Common myeloid progenitor, CD34-positive (primary cell): Measurements from ENCODE around the gene GLI3.

Experiments used
- CTCF ChIA-PET: fragments of 350-600 bp; sonication (Branson Sonifier 250); formaldehyde crosslinking; loops from one replicate; lab custom pipeline; 2021; ENCODE audit warnings: antibody characterized with exemption; lab: Charles Lee
- POLR2A ChIA-PET: fragments of 350-600 bp; sonication (Branson Sonifier 250); formaldehyde crosslinking; loops from one replicate; lab custom pipeline; 2021; ENCODE audit warnings: antibody characterized with exemption; lab: Charles Lee
- DNase-seq, 3 donors: peaks; one replicate each; pipeline versions ENCODE4 v3.0.0 to v3.0.0-alpha.2; 2013
- H3K27ac ChIP-seq, 2 experiments: 1 replicate in 1 of 2; 2 replicates in 1 of 2; pipeline ENCODE4 v1.7.0; 2013; ENCODE audit warnings: inconsistent platforms in 2 of 2, low read length in 2 of 2, mild to moderate bottlenecking in 2 of 2, low read depth in 1 of 2, moderate library complexity in 1 of 2; ENCODE audit not compliant: severe bottlenecking in 2 of 2, insufficient read depth in 1 of 2, poor library complexity in 1 of 2
- H3K27me3 ChIP-seq, 5 experiments: replicated peaks in 2 of 5; 1 replicate in 3 of 5; 2 replicates in 2 of 5; pipeline versions ENCODE4 v1.6.1 to v1.7.0; 2013; ENCODE audit warnings: low read length in 4 of 5, mild to moderate bottlenecking in 2 of 5, moderate library complexity in 2 of 5, inconsistent platforms in 1 of 5; ENCODE audit not compliant: insufficient read depth in 5 of 5, control insufficient read depth in 4 of 5
- H3K36me3 ChIP-seq, 4 experiments: 1 replicate in 2 of 4; 2 replicates in 2 of 4; pipeline versions ENCODE4 v1.6.1 to v1.7.0; 2013; ENCODE audit warnings: low read length in 3 of 4, control low read depth in 1 of 4, mild to moderate bottlenecking in 1 of 4; ENCODE audit not compliant: control insufficient read depth in 4 of 4, insufficient read depth in 4 of 4
- H3K4me1 ChIP-seq, 4 experiments: 1 replicate in 3 of 4; 2 replicates in 1 of 4; pipeline versions ENCODE4 v1.6.1 to v1.7.1; 2013; ENCODE audit warnings: low read length in 3 of 4, mild to moderate bottlenecking in 3 of 4, control low read depth in 1 of 4, inconsistent platforms in 1 of 4, moderate library complexity in 1 of 4; ENCODE audit not compliant: control insufficient read depth in 4 of 4, insufficient read depth in 4 of 4; ENCODE audit errors: control extremely low read depth in 1 of 4
- H3K4me3 ChIP-seq, 7 experiments: 1 replicate in 4 of 7; 2 replicates in 3 of 7; pipeline versions ENCODE4 v1.5.1 to v1.7.0; 2013; ENCODE audit warnings: mild to moderate bottlenecking in 7 of 7, low read length in 6 of 7, moderate library complexity in 6 of 7, inconsistent platforms in 2 of 7, low read depth in 2 of 7, control low read depth in 1 of 7; ENCODE audit not compliant: insufficient read depth in 4 of 7, control insufficient read depth in 1 of 7; ENCODE audit errors: extremely low read depth in 1 of 7
- H3K9me3 ChIP-seq, 5 experiments: 1 replicate in 4 of 5; 2 replicates in 1 of 5; pipeline versions ENCODE4 v1.6.1 to v1.7.1; 2013; ENCODE audit warnings: low read length in 4 of 5, mild to moderate bottlenecking in 2 of 5, inconsistent platforms in 1 of 5, low read depth in 1 of 5, moderate library complexity in 1 of 5; ENCODE audit not compliant: control insufficient read depth in 4 of 5, insufficient read depth in 2 of 5; ENCODE audit errors: control extremely low read depth in 1 of 5
- WGBS: methylation state at CpG from one replicate; pipeline ENCODE4 v1.1.5; 2013; ENCODE audit not compliant: insufficient coverage; 5-methylcytosine and 5-hydroxymethylcytosine counted together

Gene GLI3

DNA sequence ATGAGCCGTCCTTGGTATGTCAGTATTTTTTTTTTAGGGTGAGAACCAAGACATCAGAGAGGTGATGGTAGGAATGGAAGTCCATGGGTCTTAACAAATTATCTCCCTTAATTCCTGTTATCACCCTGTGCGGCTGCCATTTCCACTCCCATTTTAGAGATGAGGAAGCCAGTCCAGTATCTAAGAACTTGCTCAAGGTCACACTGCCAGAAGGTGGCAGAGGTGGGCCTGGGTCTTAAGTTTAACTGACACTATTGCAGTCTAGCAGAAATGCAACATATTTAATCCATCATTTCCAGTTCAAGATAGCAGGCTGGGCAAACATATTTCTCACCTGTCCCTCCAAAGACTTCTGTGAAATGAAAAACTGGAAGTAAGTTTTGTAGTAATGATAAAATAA, 108.3 kb downstream of the GLI3 start:
- no peaks in the 10 kb centered on the region for H3K4me1 ChIP-seq
- WGBS, result 100% methylated on average over 1 of the region's 2 CpGs
- POLR2A ChIA-PET, result no interaction called here
- peak; percentile 25 to 48 (median 43) for DNase-seq
- H3K27ac ChIP-seq, result no peak overlapping the region
- CTCF ChIA-PET, result interaction anchor here (0.7 to 1.1 kb wide), 2 partner anchors 564 to 638 kb away, joined by 3 to 4 read pairs; no protein-coding TSS in a partner anchor
- H3K4me3 ChIP-seq, result no peak overlapping the region
- no peaks in the 10 kb centered on the region for H3K27me3 ChIP-seq
- no peaks in the 10 kb centered on the region for H3K36me3 ChIP-seq
- H3K9me3 ChIP-seq, result no peaks in the 10 kb centered on the region

DNA sequence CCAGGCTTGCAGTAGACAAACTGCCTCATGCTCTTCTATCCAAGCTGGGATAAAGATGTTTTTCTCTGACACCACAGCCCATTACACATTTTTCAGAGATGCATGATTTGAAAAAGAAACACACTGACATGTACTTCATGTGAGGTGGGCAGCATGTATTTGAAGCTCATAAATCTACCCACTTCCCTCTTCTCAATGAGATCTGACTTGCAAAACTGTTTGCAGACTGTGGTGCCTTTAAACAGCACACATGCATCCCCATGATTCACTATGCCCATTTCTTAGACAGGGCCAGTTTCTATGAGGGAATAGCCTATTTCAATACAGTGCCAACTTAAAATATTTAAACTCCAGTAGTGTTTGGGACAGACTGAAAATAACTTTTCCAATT, 109.8 kb downstream of the GLI3 start:
- H3K27ac ChIP-seq, result no peak overlapping the region
- H3K27me3 ChIP-seq, result no peaks in the 10 kb centered on the region
- no peaks in the 10 kb centered on the region for H3K4me1 ChIP-seq
- no peak overlapping the region for H3K4me3 ChIP-seq
- no peaks in the 10 kb centered on the region for H3K36me3 ChIP-seq
- H3K9me3 ChIP-seq, result no peaks in the 10 kb centered on the region
- peak; percentile 1 to 53 (median 23) for DNase-seq
- ChIA-PET CTCF (no interaction called here), POLR2A (no interaction called here)

DNA sequence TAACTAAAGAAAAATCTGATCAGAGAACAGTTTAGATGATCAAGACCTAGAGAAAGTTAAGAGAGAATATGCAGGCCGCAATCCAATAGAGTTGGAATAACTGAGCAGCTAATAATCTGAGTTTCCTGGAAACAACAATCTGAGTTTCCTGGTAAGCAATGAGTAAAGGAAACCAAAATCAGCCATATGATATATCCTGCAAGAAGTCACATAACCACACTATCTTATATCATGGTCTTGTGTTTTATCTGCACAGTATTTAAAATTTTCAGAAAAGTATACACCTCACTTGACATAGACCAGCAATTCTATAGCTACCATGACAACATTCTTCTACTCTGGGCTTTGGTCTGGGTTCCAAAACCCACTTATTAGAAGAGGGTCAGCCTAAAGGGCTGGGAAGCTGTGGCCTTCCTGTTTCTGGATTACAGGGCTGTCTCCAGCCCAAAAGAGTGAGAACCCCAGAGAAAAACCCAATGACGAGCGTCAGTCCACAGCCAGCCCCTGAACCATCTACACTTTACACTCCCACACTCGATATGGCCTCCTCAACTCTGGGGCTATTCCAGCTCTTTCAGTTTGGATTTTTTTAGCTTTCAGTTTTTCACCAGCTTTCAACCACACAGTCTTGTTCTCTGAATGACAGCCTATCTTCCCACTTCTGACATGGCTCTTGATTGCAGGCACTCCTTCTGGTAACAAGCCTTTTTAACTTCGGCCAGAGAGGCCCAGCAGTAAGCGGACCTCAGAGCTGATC, 110.4 kb downstream of the GLI3 start:
- no peak overlapping the region for H3K27ac ChIP-seq
- POLR2A ChIA-PET, result no interaction called here
- CTCF ChIA-PET, result no interaction called here

DNA sequence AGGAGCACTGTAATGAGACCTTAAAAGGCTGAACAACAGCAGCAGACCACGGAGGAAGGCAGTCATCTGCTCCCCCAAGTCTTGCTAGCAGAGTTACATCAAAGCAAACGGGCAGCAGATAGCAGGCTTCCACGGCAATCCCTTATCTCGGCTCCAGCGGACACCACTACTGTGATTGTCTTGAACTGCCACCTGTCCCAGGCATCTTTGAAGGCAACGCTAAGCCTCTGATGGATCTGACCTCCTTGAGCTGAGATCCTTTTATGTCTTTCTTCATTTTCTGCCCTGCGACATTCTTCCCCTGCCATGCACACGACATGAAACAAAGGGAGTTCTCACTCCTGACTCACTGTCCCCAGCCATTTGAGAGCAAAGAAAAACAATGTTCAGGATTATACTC, 111.7 kb downstream of the GLI3 start:
- no peak for DNase-seq
- no peak overlapping the region for H3K27ac ChIP-seq
- no peak overlapping the region for H3K4me3 ChIP-seq
- no peaks in the 10 kb centered on the region for H3K36me3 ChIP-seq
- no peaks in the 10 kb centered on the region for H3K9me3 ChIP-seq
- no peaks in the 10 kb centered on the region for H3K4me1 ChIP-seq
- ChIA-PET CTCF (no interaction called here), POLR2A (no interaction called here)
- 91% methylated on average over 8 of the region's 8 CpGs for WGBS
- H3K27me3 ChIP-seq, result peaks cover 0 to 3% (median 0%) of the 10 kb centered on the region in 5 experiments

More for the DNA sequence above, 110.4 kb downstream of the GLI3 start:
- no peak overlapping the region for H3K4me3 ChIP-seq
- DNase-seq, result no peak
- no peaks in the 10 kb centered on the region for H3K36me3 ChIP-seq
- no peaks in the 10 kb centered on the region for H3K27me3 ChIP-seq
- H3K9me3 ChIP-seq, result no peaks in the 10 kb centered on the region
- 96% methylated on average over 4 of the region's 6 CpGs for WGBS
- H3K4me1 ChIP-seq, result no peaks in the 10 kb centered on the region

DNA sequence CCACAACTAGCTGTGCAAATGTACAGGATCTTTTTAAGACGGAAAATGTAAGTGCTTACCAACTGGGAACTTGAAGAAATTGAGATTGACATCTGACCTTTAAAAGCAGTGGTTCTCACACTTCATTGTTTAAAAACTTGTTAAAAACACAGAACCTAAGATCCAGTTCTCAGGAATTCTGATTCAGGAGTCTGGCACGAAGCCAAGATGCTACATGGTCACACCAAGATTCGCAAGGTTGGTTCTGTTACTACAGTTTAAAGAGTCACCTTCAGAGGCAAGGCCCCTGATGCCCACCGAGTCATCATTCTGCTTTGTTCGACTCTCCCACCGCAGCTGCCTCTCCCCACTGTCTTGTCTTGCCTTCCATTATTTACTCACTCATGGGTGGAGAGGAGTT, 113.3 kb downstream of the GLI3 start:
- ChIA-PET POLR2A (no interaction called here), CTCF (no interaction called here)
- DNase-seq, result no peak
- Histone ChIP-seq H3K27me3 (peaks cover 0 to 4% (median 0%) of the 10 kb centered on the region in 5 experiments), H3K36me3 (no peaks in the 10 kb centered on the region), H3K27ac (no peak overlapping the region), H3K4me3 (no peak overlapping the region), H3K9me3 (no peaks in the 10 kb centered on the region), H3K4me1 (no peaks in the 10 kb centered on the region)
- WGBS, result 95% methylated on average over 6 of the region's 6 CpGs

DNA sequence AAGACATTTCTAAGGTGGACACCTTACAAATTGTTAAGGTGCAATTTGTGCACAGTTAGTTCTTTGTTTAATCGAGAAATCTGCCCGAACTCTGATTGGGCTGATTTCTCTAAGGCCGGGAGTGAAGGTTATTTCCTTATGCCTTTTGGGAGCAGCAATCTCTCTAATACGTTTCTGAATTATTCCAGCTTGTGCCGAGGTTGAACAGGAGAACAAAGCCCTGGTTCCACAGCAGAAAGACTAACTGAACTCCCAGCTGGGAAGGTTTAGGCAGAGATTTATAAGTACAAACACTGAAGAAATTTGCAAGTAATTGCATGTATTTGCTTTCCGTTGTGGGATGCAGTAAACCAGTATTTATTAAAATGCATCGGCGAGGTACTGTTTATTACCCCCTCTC, 116.8 kb downstream of the GLI3 start:
- H3K9me3 ChIP-seq, result no peaks in the 10 kb centered on the region
- no peak overlapping the region for H3K27ac ChIP-seq
- WGBS, result 96% methylated on average over 8 of the region's 8 CpGs
- no peak for DNase-seq
- peaks cover 0 to 5% (median 4%) of the 10 kb centered on the region in 5 experiments for H3K27me3 ChIP-seq
- H3K36me3 ChIP-seq, result no peaks in the 10 kb centered on the region
- no peaks in the 10 kb centered on the region for H3K4me1 ChIP-seq
- CTCF ChIA-PET, result interaction anchor here (0.6 kb wide), 1 partner anchor 67 kb away, joined by 3 read pairs; no protein-coding TSS in a partner anchor
- H3K4me3 ChIP-seq, result no peak overlapping the region
- POLR2A ChIA-PET, result no interaction called here

DNA sequence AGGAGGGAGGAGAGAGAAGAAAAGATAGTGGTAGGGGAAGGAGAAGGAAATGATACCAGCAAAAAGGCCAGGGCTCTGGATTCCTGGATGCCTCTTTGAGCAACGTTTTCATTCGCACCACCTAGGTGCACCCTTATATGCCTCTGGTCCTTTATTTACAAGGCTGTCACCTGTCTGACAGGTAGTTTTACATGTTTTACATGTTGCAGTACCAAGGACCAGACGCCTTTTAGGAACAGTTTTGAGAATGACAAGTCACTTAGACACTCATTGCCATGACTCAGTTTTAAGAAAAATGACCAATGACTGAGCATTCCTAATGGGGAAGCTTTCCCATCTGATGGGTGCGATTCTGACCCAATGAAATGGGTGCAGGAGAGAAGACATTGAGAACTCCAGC, 119.8 kb downstream of the GLI3 start:
- ChIA-PET POLR2A (no interaction called here), CTCF (interaction anchor here (1.0 kb wide), 1 partner anchor 14 kb away, joined by 3 read pairs; no protein-coding TSS in a partner anchor)
- Histone ChIP-seq H3K27me3 (peaks cover 0 to 5% (median 4%) of the 10 kb centered on the region in 5 experiments), H3K36me3 (no peaks in the 10 kb centered on the region), H3K4me3 (no peak overlapping the region), H3K4me1 (no peaks in the 10 kb centered on the region), H3K9me3 (no peaks in the 10 kb centered on the region), H3K27ac (no peak overlapping the region)
- 98% methylated on average over 4 of the region's 4 CpGs for WGBS
- DNase-seq, result no peak
